NCI-H82 treated with DMSO at 0.1 percent for 48 hours (cell line): Measurements from ENCODE around the gene CSF2RB.

Experiments used
- DNase-seq: peaks from one replicate; lab custom pipeline; 2025; ENCODE audit not compliant: unreplicated experiment; lab: John Stamatoyannopoulos, UW

Gene CSF2RB

DNA sequence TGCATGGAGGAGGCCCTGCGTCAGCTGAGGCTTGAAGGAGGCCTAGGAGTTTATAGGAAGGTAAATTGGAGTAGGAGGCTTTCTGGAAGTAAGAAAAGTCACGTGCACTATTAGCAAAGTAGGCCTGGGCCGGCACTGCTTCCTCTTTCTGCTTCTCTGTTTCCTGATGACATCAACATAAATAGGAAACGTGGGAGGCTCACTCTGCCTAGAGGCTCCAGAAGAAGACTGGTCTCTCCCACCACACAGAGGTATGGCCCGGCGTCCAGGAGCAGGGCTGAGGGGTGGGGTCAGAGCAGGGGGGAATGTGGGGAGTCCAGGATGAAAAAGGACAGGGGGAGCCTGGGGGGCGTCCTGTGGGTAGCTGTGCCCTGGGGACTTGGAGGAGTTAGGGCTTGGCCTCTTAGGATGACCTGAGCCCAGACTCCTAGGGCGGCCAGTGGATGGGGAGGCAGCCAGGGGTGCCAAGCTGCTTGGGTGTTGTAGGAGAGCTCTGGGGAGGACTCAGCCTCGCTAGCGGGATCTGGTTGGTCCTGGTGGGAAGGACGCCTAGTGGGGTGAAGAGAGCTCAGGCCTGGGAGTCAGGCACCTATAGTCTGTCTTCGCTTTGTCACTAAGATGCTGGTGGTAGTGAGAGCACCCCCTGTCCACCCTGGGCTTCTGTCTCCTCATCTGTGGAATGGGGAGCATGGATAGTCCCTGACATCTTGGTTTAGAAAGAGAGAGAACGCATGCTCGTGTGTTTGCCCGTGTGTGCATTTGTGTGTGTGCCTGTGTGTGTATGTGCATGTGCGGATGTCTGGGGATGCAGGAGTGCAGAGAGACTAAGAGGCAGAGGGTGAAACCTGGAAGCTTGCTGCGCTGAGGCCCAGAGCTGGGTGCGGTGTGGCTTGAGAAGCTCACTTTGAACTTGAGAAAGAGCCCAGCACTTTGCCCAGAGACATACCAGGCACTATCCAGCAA is at the start of gene CSF2RB:
Gene CSF2RB (plus strand): TSS at position 202 of the 963 bp plus-strand sequence. CDS start 8,580 bp downstream, outside the sequence.
- DNase-seq = no peak

DNA sequence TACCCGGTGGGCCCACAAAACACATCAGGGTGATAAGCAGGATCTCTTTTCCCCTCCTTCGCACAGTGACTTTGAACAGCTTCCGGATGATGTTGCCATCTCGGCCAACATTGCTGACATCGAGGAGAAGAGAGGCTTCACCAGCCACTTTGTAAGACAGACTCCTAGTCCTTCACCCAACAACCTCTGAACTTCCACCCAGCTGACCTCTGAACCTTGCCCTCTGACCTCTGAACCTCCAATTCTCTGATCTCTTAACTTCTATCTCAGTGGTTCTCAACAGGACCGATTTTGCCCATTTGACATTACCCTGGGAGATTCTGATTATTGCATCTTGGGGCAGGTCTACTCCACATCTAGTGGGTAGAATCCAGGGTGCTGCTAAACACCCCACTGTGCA is 49.4 kb upstream of the CSF2RB start:
- no peak for DNase-seq

DNA sequence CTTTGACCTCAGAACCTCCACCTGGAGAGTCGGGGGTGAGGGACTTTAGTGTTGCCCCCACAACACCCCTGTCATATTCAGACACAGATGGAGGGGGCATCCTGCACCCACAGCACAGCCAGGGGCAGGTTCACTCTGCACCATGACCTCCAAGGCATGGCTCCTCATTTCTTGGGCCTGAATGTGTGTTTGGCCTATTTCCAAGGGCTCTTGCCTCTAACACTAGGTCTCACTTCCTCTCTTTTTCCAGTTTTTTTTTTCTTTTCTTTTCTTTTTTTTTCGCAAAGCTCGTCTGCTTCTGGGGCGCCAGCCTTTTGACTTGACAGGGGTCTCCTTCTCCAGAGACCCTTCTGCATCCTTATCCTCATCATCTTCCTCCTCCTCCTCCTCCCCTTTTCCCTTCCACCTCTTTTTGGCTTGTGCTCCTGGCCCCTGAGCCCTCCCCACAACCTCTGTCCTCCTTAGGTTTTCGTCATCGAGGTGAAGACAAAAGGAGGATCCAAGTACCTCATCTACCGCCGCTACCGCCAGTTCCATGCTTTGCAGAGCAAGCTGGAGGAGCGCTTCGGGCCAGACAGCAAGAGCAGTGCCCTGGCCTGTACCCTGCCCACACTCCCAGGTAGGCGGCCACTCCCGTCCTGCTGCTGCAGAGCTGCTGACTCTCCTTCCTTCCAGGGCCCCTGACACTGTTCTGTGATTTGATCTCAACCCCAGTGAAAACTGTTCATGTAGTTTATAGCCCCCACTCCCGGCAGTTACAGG is 48.8 kb upstream of the CSF2RB start:
- no peak for DNase-seq

DNA sequence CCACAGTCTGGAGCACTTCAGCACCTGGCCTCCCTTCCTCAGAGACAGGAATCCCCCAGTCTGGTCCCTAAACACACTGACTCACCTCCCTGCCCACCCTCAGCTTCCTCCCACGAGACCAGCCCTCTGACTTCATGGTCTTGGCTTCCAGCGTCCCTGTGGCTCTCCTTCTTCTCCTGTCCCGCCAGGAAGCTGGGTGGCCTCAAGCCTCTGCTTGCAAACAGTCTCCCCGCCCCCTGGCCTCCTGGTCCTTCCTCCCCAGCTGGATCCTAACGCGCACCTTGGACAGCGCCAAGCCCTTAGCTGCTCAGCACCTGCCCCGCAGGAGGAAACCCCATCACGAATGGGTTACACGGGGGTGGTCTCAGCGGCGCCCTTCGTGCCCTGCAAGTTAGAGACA is 48.1 kb upstream of the CSF2RB start:
- DNase-seq = no peak

DNA sequence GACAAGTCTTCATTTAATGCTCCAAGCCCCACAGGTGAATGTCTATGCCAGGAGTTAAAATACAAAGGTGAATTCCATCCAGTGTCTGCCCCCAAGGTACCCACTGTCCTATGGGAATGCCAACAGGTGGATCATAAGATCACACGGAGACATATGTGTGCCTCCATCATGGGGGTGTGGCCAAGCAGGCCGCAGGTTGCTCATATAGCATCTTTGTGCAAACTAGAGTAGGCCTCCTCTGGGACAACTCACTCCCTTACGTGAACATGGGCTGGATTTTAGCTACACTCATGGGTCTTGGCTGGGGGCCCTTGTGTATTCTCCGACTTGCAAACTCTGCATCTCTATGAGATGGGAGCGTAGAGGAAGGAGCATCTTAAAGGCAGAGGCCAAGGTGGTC is 45.7 kb upstream of the CSF2RB start:
- DNase-seq = no peak

DNA sequence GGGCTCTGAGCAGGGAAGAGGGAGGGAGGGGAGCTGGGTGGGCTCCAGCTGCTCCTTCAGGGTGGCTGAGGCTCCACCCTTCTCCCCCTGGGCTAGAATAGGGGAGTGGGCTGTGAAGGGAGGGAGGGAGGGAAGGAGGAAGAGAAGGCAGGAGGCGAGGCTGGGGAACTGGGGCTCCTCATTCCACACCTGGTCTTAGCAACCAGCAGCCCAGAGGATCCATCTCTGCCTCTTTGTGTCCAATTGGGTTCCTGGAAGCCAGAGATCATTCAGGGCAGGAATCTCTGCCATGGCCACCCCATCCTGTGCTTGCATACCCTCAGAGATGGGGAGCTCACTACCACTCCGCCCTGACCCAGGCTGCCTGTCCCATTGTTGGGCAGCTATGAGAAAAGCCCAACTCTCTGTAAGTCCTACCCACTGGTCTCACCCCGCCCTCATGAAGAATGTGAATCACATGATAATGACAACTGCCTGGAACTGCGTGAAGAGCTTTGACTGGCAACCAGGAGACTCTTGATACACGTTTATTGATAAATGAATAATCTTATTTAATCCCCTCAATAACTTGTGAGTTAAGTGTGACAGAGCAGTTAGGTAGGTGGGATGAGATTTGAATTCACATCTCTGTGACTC is 44.8 kb upstream of the CSF2RB start:
- DNase-seq = no peak

DNA sequence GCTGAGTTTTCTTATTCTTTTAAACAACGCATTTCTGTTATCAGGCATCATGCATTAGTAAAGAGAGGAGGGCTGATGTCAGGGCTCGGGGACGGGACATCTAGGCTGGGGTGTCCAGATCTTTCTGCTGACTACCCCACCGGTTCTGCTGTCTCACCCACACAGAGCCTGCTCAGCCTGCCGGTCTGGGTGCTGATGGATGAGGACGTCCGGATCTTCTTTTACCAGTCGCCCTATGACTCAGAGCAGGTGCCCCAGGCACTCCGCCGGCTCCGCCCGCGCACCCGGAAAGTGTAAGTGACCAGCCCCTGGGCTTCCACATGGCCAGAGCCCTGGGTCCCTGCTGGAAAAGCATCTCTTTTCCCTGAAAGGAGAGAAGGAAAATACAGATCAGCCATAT is 43.2 kb upstream of the CSF2RB start:
- DNase-seq = no peak

DNA sequence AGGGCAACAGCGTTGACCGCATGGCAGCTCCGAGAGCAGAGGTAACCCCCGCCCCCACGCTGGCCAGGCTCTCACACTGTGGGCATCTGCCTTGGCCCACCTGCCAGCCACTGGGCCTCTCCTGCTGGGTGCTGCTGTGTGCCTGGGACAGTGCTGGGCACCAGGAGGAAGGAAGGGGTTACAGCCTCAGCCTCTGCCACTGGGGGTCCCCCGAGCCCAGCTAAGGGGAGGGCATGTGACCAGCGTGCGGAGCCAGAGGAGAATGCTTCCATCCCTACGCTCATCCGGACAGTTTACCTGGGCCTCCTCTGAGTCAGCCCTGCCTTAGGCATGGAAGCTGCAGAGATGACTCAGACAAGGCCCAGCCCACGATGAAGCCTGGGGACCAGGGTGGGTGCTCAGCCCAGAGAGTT is 41.8 kb upstream of the CSF2RB start:
- DNase-seq = no peak

DNA sequence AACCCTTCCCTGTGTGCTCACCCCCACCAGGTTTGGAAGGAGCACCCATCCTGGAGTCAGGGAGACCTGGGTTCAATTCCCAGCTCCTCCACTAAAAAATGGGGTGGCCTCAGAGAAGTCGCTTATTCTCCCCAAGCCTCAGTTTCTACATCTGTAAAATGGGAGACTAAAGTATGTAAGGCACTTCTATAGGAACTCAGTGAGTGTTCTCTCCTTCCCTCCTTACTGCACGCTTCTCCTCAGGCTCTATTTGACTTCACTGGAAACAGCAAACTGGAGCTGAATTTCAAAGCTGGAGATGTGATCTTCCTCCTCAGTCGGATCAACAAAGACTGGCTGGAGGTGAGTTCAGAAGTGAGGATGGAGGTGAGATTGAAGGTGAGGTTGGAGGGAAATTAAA is 41.3 kb upstream of the CSF2RB start:
- no peak for DNase-seq

DNA sequence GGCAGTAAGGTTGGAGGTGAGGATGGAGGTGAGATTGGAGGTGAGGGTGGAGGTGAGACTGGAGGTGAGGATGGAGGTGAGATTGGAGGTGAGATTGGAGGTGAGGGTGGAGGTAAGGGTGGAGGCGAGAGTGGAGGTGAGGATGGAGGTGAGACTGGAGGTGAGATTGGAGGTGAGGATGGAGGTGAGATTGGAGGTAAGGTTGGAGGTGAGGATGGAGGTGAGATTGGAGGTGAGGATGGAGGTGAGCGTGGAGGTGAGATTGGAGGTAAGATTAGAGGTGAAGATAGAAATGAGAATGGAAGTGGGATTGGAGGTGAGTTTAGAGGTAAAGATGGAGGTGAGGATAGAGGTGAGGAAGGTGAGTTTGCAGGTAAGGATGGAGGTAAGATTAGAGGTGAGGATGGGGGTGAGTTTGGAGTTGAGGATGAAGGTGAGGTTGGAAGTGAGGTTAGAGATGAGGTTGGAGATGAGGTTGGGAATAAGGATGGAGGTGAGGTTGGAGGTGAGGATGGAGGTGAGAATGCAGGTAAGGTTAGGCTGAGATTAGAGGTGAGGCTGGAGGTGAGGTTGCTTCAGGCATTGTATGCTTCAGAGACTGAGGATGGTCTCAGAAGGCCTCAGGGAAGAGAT is 40.4 kb upstream of the CSF2RB start:
- DNase-seq = no peak

DNA sequence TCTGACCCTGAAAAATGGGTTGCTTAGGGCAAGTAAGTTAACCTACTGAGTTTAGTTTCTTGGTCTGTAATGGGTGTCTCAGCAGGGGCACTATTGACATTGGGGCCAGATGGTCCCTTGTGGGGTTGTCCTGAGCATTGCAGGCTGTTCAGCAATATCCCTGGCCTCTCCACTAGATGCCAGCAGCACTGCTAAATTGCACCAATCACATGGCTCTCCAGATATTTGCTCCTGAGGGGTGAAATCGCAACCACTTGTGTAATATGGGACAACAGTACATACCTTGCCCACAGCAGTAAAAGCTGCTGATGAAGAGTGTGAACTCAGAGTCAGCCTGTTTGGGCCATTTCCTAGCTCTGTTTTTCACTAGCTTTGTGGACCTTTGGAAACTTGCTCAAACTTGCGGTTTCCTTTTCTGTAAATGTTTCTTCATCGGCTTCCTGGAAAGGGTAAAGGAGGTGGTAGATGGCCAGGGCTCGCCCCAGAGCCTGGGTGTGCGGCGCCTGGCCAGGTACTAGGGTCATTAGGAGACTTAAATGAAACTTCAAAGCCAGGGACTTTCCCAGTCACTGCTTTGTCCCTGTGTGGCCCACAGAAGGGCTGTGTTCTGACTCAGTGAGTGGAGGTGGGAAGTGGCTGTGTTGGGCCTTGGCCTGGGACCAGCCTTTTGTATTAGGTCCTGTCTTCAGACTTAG is 39.7 kb upstream of the CSF2RB start:
- no peak for DNase-seq

DNA sequence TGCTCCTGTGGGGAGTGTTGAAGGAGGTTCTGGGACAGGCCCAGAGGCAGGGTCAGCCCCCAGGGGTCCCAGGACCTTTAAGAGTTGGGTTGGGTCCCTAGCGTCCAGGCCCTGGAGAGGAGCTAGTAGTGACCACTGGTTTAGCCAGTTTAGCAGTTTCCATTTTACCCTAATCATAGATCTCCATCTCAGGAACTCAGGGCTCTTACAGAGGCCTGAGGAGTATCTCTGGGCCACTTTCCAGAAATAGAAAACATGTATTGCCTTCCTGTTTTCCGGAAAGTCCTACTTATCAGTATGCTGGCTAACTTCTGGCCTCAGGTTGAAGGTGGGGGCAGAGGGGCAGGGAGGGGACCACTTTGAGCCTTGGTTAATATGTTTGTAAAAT is 39.1 kb upstream of the CSF2RB start:
- DNase-seq = no peak

DNA sequence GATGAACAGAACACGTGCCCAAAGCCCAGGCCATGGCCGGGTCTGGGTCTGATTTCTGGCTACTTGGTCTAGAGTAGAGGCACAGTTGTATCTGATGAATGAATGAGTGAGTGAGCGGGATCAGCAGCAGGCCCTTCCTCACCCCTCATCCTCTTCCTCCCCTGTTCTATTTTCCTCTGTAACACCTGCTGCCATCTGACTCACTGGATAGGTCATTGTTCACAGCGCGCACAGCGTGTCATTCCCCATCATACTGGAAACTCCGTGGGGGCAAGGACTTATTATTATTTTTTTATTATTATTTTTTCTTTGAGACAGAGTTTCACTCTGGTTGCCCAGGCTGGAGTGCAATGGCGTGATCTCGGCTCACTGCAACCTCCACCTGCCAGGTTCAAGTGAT is 38.7 kb upstream of the CSF2RB start:
- DNase-seq = no peak

DNA sequence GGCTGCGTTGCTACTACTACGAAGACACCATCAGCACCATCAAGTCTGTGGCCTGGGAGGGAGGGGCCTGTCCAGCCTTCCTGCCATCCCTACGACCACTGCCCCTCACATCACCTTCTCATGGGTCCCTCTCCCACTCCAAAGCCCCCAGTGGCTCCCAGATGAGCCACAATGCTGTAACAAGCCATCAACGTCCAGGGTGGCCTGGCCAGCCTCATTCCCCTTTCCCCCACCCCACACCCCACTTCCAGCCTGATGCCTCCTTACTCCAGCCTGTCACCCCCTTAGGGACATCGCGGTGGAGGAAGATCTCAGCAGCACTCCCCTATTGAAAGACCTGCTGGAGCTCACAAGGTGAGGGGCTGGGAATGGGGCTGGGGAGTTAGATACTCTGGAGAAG is 37.7 kb upstream of the CSF2RB start:
- no peak for DNase-seq

DNA sequence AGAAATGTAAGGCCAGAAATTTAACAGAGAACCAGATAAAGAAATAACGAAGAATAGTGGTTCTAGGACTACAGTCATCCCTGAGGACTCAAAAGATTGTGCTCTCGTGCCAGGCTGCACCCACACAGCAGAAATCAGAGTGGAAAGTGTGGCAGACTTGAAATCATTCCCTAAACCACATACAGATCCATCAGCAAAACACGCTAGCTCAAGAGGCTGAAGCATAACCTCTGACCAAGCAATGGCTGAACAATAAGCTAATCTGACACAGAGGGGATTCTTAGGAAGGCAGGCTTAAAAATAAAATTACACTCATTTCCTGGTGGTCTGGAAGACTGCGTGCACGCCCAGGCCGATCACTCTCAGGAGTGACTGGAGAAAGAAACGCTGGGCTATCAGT is 33.7 kb upstream of the CSF2RB start:
- DNase-seq = no peak

DNA sequence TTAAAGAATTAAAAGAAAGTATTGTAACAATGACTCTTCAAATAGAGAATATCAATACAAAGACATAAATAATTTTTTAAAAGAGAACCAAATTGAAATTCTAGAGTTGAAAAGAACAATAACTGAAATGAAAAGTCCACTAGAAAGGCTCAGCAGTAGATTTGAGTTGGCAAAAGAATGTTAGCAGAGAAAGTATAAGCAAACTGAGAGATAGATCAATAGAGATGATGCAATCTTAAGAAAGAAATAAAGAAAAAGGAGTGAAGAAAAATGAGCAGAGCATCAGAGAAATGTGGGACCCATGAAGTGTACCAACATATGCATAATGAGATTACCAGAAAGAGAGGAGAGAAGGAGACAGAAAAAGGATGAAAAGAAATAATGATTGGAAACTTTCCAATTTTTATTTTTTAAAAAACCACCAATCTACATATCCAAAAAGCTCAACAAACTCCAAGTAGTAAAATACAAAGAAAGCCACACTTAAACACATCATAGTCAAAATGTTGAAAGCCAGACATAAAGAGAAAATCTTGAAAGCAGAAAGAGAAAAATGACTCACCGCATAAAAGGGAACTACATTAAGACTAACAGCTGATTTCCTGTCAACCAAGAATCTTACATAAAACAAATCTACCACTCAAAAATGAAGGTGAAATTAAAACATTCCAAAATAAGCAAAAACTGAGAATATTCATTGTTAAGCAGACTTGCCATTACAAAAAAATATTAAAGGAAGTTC is 31.8 kb upstream of the CSF2RB start:
- DNase-seq = no peak

DNA sequence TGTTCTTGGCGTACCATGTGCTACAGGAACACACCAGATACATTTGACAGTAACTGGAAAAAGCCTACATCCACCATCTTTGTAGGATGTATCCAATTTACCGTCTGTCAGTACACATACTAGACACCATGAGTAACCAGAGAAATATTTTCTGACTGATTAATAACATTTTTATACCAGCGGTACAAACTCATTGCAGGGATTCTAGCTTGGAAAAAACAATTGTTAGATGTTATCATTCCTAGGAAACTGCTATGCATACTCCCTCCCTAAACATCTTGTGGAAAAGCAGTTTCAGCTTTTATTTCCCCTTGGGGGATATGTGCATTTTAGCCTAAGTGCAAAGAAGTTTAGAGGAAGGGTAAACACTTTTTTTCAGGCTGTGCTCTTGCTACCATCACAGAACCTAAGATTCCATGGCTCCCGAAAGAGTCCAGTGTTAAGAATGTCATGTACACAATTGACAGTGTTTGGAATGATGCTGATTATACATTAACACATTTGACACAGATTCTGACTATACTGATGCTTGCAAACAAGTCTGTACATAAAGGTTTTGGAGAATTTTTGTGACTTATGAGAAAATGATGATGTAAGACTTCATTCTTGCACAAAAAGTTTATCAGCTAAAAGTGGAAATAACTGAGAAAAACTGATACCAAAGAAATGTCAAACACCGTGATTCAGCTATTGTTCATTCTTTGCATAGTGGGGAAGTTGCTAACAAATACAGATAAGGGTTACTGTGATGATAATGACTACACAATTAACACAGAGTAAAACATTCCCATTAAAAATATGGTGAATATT is 28.9 kb upstream of the CSF2RB start:
- no peak for DNase-seq

DNA sequence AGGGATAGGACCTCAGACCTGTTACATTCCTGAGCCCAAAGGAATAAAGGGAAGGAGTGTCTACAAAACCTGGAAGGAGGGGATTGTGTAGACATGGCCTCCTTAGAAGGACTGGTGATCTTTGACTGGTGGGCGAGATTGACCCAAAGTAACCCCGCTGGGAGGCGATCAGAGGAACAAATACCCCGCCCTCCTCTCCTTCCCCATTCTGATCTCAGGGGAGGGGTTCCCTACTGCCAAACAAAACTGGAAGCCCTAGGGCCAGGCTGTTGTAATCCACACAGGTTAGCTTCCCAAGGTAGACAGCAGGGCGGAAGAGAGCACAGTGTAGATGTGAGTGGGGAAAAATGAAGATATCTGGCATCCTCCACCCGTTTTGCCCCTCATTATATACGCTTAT is 28.0 kb upstream of the CSF2RB start:
- no peak for DNase-seq

DNA sequence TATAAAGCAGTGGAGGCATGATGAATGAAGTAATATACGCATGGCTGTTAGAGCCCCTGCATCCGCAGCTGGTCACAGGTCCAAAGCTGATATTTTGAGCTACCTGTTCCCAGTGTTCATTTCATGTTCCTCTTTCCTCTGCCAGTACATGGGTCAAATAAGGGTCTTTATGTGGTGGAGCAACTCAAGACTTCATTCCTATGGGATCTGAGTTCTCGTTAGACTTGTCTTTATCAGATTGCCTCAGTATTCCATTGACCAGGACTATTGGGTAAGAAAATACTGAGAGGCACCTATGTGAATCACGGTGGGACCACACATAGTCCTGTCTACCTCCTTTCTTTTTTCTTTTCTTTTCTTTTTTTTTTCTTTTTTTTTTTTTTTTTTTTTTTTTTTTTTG is 27.4 kb upstream of the CSF2RB start:
- DNase-seq = no peak
